Spleen (tissue), 7 donors: Measurements from ENCODE around the gene CIB4.

Experiments used
- CTCF ChIP-seq, 11 experiments: fragments of 200-600 bp in 7 of 11; fragments of 450-650 bp in 4 of 11; sonication (generic) in 4 of 11; IDR thresholded peaks in 8 of 11; conservative IDR thresholded peaks in 3 of 11; 1 replicate in 7 of 11; 2 replicates in 4 of 11; pipeline versions ENCODE4 v1.4.0 to v1.8.0; 2016 to 2021; ENCODE audit warnings: antibody characterized with exemption in 11 of 11, inconsistent platforms in 4 of 11, mild to moderate bottlenecking in 1 of 11
- POLR2A ChIP-seq, 3 donors: fragments of 450-650 bp; IDR thresholded peaks; one replicate each; pipeline ENCODE4 v1.5.1; 2017; ENCODE audit warnings: antibody characterized with exemption in 3 of 3, mild to moderate bottlenecking in 1 of 3
- donor health status: DM: no; HTN: no; CAD: no; lungs with moderate emphysema.
- donor health status: DM: no; HTN: no; CAD: no.
- donor health status: DM: no; HTN: no; CAD: no.

GRCh38 chr2:26621469-26622199 lies 19.5 kb downstream of the CIB4 start:
- no peak for TF ChIP-seq POLR2A (IDR thresholded peaks at IDR 0.05)
- TF ChIP-seq CTCF (IDR thresholded peaks at IDR 0.05 in 8 of 11, conservative IDR thresholded peaks at IDR 0.05 in 3 of 11): no peak
